Stimulated activated naive CD8-positive, alpha-beta T cell treated with anti-CD3 and anti-CD28 coated beads, Interleukin-15, amount 100 ng/mL, for 72 hours (primary cell): Measurements from ENCODE around the gene PCDHGB4.
"Not testable (repeated sequence)": the region's sequence is repeated elsewhere in the genome, so short reads cannot be mapped to it uniquely, and the experiment has no call there.

Experiments
- ATAC-seq: fragments of 150-1000 bp; cut with Tn5 transposase; 2 replicates; pipeline ENCODE4 v1.10.0; 2021; ENCODE audit warnings: mild to moderate bottlenecking, moderate library complexity
- DNase-seq, 2 donors: peaks; one replicate each; pipeline ENCODE4 v3.0.0; 2021 to 2022
- H3K27ac Mint-ChIP-seq, 2 donors: one replicate each; pipeline ENCODE4 v1.8.0; 2022; ENCODE audit warnings: mild to moderate bottlenecking in 2 of 2, mixed read lengths in 2 of 2, moderate library complexity in 2 of 2
- H3K27me3 Mint-ChIP-seq: one replicate; pipeline ENCODE4 v1.8.0; 2022; ENCODE audit warnings: mixed read lengths
- H3K4me1 Mint-ChIP-seq: one replicate; pipeline ENCODE4 v1.8.0; 2022; ENCODE audit warnings: mild to moderate bottlenecking, mixed read lengths
- H3K4me3 Mint-ChIP-seq, 2 donors: one replicate each; pipeline ENCODE4 v1.8.0; 2022; ENCODE audit warnings: mild to moderate bottlenecking in 2 of 2, mixed read lengths in 2 of 2, moderate library complexity in 1 of 2
- H3K9me3 Mint-ChIP-seq, 2 donors: one replicate each; pipeline ENCODE4 v1.8.0; 2022; ENCODE audit warnings: mixed read lengths in 2 of 2

Gene PCDHGB4

GRCh38 chr5:141409598-141410306 lies 22.3 kb downstream of the PCDHGB4 start:
- no peak overlapping the region for H3K27ac Mint-ChIP-seq

DNA sequence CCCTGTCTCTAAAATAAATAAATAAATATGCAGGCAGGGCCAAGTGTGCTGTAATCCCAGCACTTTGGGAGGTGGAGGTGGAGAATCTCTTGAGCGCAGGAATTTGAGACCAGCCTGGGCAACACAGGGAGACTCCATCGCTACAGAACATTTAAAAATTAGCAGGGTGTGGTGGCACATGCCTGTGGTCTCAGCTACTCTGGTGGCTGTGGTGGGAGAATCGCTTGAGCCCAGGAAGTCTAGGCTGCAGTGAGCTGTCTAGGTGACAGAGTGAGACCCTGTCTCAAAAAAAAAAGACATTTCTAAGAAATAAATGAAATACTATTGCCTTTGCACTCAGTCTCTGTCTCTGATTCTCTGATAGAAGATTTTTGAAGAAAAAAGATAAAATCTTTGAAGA lies 24.1 kb downstream of the PCDHGB4 start:
- DNase-seq (no peak), ATAC-seq (no peak)
- Mint-ChIP-seq H3K27ac (no peak overlapping the region), H3K9me3 (peaks cover 10 to 29% of the 10 kb centered on the region in 2 donors), H3K4me1 (peaks cover 32% of the 10 kb centered on the region), H3K27me3 (peaks cover 81% of the 10 kb centered on the region), H3K4me3 (no peak overlapping the region)

More at GRCh38 chr5:141409598-141410306, 22.3 kb downstream of the PCDHGB4 start:
- DNase-seq (no peak), ATAC-seq (no peak)
- Mint-ChIP-seq H3K27me3 (peaks cover 79% of the 10 kb centered on the region), H3K4me1 (peaks cover 26% of the 10 kb centered on the region), H3K4me3 (no peak overlapping the region), H3K9me3 (peaks cover 10 to 38% of the 10 kb centered on the region in 2 donors)

DNA sequence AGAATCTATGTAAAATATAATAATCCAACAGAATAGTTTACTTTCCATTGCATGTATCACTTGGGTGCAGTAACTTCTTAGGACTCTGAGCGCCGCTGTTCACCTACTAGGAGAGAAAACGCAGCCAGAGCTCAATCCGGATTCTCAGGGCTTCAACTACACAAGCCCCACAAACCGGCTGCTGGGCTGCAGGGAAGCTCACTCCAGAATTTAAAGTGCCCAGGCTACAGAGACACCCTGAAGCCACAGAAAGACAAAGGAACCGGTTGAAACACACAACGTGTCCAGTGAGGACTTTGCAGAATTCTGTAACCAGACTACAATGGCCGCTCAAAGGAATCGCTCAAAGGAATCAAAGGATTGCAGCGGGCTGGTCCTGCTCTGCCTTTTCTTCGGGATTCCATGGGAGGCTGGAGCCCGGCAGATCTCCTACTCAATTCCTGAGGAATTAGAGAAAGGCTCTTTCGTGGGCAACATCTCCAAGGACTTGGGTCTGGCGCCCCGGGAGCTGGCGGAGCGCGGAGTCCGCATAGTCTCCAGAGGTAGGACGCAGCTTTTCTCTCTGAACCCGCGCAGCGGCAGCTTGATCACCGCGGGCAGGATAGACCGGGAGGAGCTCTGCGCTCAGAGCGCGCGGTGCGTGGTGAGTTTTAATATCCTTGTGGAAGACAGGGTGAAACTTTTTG lies 25.5 kb downstream of the PCDHGB4 start, which contains the start of gene PCDHGA10:
Gene PCDHGA10 (plus strand): TSS at position 134 of the 686 bp plus-strand sequence. CDS start 189 bp downstream, at position 323.
- Mint-ChIP-seq H3K4me1 (peaks cover 36% of the 10 kb centered on the region), H3K4me3 (peak within 1 kb of the TSS; percentile 89 to 91), H3K27ac (peak within 1 kb of the TSS in 1 of 2 donors; percentile 96), H3K27me3 (peaks cover 82% of the 10 kb centered on the region), H3K9me3 (peaks cover 10 to 28% of the 10 kb centered on the region in 2 donors)
- peak; percentile 78 for ATAC-seq
- peak; percentile 56 to 64 for DNase-seq

- H3K27me3 Mint-ChIP-seq = peaks cover 82% of the 10 kb centered on the region
- peaks cover 12 to 28% of the 10 kb centered on the region in 2 donors for H3K9me3 Mint-ChIP-seq
- H3K4me3 Mint-ChIP-seq = peak overlapping the region; percentile 89 to 91
- DNase-seq (no peak), ATAC-seq (no peak)
- peak overlapping the region in 1 of 2 donors; percentile 96 for H3K27ac Mint-ChIP-seq
- peaks cover 35% of the 10 kb centered on the region for H3K4me1 Mint-ChIP-seq
These were observed 26.1 kb downstream of the PCDHGB4 start for GRCh38 chr5:141413540-141414069.

DNA sequence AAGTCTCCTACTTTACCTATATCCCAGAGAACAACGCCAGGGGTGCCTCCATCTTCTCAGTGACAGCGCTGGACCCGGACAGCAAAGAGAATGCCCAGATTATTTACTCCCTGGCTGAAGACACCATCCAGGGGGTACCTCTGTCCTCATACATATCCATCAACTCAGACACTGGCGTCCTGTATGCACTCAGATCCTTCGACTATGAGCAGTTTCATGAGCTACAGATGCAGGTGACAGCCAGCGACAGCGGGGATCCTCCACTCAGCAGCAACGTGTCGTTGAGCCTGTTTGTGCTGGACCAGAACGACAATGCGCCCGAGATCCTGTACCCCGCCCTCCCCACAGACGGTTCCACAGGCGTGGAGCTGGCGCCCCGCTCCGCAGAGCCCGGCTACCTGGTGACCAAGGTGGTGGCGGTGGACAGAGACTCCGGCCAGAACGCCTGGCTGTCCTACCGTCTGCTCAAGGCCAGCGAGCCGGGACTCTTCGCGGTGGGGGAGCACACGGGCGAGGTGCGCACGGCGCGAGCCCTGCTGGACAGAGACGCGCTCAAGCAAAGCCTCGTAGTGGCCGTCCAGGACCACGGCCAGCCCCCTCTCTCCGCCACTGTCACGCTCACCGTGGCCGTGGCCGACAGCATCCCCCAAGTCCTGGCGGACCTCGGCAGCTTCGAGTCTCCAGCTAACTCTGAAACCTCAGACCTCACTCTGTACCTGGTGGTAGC lies 27.2 kb downstream of the PCDHGB4 start:
- Mint-ChIP-seq H3K4me1 (peaks cover 35% of the 10 kb centered on the region), H3K27me3 (peaks cover 82% of the 10 kb centered on the region), H3K4me3 (peak overlapping the region; percentile 39 to 55), H3K9me3 (peaks cover 12 to 26% of the 10 kb centered on the region in 2 donors)
- not testable (repeated sequence) for ATAC-seq, DNase-seq, H3K27ac Mint-ChIP-seq

DNA sequence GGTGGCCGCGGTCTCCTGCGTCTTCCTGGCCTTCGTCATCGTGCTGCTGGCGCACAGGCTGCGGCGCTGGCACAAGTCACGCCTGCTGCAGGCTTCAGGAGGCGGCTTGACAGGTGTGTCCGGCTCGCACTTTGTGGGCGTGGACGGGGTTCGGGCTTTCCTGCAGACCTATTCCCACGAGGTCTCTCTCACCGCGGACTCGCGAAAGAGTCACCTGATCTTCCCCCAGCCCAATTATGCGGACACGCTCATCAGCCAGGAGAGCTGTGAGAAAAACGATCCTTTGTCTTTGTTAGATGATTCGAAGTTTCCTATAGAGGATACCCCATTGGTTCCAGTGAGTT lies 27.7 kb downstream of the PCDHGB4 start:
- not testable (repeated sequence) for ATAC-seq, H3K27ac Mint-ChIP-seq, DNase-seq
- H3K4me3 Mint-ChIP-seq = peak overlapping the region; percentile 39 to 55
- peaks cover 82% of the 10 kb centered on the region for H3K27me3 Mint-ChIP-seq
- H3K9me3 Mint-ChIP-seq = peaks cover 10 to 21% of the 10 kb centered on the region in 2 donors
- peaks cover 35% of the 10 kb centered on the region for H3K4me1 Mint-ChIP-seq

- Mint-ChIP-seq H3K27me3 (peaks cover 97% of the 10 kb centered on the region), H3K4me3 (peak within 1 kb of the TSS; percentile 87), H3K27ac (peak within 1 kb of the TSS in 1 of 2 donors; percentile 85), H3K9me3 (peaks cover 13 to 34% of the 10 kb centered on the region in 2 donors), H3K4me1 (peaks cover 46% of the 10 kb centered on the region)
- DNase-seq (peak; percentile 52 to 65), ATAC-seq (peak; percentile 85)
These were observed 30.1 kb downstream of the PCDHGB4 start, which contains the start of gene PCDHGB7 for GRCh38 chr5:141417494-141418172. Gene PCDHGB7, plus strand, starts transcription at chr5:141417677. Its CDS starts 183 bp downstream, at chr5:141417860.

DNA sequence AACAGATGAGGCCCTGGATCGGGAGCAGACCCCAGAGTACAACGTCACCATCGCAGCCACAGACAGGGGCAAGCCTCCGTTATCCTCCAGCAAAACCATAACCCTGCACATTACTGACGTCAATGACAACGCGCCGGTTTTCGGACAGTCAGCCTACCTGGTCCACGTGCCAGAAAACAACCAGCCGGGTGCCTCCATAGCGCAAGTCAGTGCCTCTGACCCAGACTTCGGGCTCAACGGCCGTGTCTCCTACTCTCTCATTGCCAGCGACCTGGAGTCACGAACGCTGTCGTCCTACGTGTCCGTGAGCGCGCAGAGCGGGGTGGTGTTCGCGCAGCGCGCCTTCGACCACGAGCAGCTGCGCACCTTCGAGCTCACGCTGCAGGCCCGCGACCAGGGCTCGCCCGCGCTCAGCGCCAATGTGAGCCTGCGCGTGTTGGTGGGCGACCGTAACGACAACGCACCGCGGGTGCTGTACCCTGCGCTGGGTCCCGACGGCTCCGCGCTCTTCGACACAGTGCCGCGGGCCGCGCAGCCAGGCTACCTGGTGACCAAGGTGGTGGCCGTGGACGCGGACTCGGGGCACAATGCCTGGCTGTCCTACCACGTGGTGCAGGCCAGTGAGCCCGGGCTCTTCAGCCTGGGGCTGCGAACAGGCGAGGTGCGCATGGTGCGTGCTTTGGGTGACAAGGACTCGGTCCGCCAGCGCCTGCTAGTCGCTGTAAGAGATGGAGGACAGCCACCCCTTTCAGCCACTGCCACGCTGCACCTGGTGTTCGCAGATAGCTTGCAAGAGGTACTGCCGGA lies 31.8 kb downstream of the PCDHGB4 start:
- no peak overlapping the region for H3K4me3 Mint-ChIP-seq
- no peak for ATAC-seq
- H3K9me3 Mint-ChIP-seq = peaks cover 17 to 36% of the 10 kb centered on the region in 2 donors
- H3K4me1 Mint-ChIP-seq = peaks cover 31% of the 10 kb centered on the region
- no peak overlapping the region for H3K27ac Mint-ChIP-seq
- peaks cover 97% of the 10 kb centered on the region for H3K27me3 Mint-ChIP-seq
- no peak for DNase-seq

- Mint-ChIP-seq H3K9me3 (peaks cover 17 to 36% of the 10 kb centered on the region in 2 donors), H3K4me1 (peaks cover 21% of the 10 kb centered on the region), H3K27ac (peak within 1 kb of the TSS in 1 of 2 donors; percentile 64), H3K27me3 (peaks cover 95% of the 10 kb centered on the region), H3K4me3 (peak within 1 kb of the TSS; percentile 82 to 85)
- DNase-seq = peak; percentile 53 to 57
- peak; percentile 53 for ATAC-seq
These were observed 33.5 kb downstream of the PCDHGB4 start, which contains the start of gene PCDHGA11 for GRCh38 chr5:141420855-141421488. Gene PCDHGA11, plus strand, starts transcription at chr5:141421051. Its CDS starts 177 bp downstream, at chr5:141421228.

GRCh38 chr5:141421489-141421855 lies 34.0 kb downstream of the PCDHGB4 start:
- H3K4me3 Mint-ChIP-seq = peak overlapping the region; percentile 82 to 85
- peaks cover 95% of the 10 kb centered on the region for H3K27me3 Mint-ChIP-seq
- DNase-seq (no peak), ATAC-seq (no peak)
- H3K27ac Mint-ChIP-seq = peak overlapping the region in 1 of 2 donors; percentile 42
- peaks cover 21% of the 10 kb centered on the region for H3K4me1 Mint-ChIP-seq
- peaks cover 17 to 36% of the 10 kb centered on the region in 2 donors for H3K9me3 Mint-ChIP-seq

GRCh38 chr5:141422742-141423291 lies 35.3 kb downstream of the PCDHGB4 start:
- DNase-seq (no peak), ATAC-seq (no peak)
- Mint-ChIP-seq H3K27me3 (peaks cover 98% of the 10 kb centered on the region), H3K9me3 (peaks cover 17 to 36% of the 10 kb centered on the region in 2 donors), H3K4me1 (peaks cover 15% of the 10 kb centered on the region), H3K4me3 (no peak overlapping the region), H3K27ac (no peak overlapping the region)

GRCh38 chr5:141427783-141428426 lies 40.4 kb downstream of the PCDHGB4 start:
- H3K4me3 Mint-ChIP-seq = no peak overlapping the region
- DNase-seq (no peak), ATAC-seq (no peak)
- H3K4me1 Mint-ChIP-seq = peaks cover 20% of the 10 kb centered on the region
- H3K27ac Mint-ChIP-seq = peak overlapping the region in 1 of 2 donors; percentile 15
- H3K9me3 Mint-ChIP-seq = peaks cover 18 to 38% of the 10 kb centered on the region in 2 donors
- H3K27me3 Mint-ChIP-seq = peaks cover 88% of the 10 kb centered on the region
